Testis (tissue), 2 donors: ENCODE measurements around the gene UNC93B1.

Experiments
- POLR2A ChIP-seq: fragments of 450-650 bp; IDR thresholded peaks from one replicate; pipeline ENCODE4 v1.6.1; 2017; ENCODE audit warnings: antibody characterized with exemption, mild to moderate bottlenecking, moderate library complexity
- TF ChIP-seq, protein P1 (sequence below), 3 experiments: fragments of 450-650 bp in 2 of 3; fragments of 200-600 bp in 1 of 3; sonication (generic) in 1 of 3; IDR thresholded peaks; one replicate each; pipeline ENCODE4 v1.5.1; 2016 to 2019; ENCODE audit warnings: antibody characterized with exemption in 3 of 3, mild to moderate bottlenecking in 2 of 3, moderate library complexity in 1 of 3

DNA sequence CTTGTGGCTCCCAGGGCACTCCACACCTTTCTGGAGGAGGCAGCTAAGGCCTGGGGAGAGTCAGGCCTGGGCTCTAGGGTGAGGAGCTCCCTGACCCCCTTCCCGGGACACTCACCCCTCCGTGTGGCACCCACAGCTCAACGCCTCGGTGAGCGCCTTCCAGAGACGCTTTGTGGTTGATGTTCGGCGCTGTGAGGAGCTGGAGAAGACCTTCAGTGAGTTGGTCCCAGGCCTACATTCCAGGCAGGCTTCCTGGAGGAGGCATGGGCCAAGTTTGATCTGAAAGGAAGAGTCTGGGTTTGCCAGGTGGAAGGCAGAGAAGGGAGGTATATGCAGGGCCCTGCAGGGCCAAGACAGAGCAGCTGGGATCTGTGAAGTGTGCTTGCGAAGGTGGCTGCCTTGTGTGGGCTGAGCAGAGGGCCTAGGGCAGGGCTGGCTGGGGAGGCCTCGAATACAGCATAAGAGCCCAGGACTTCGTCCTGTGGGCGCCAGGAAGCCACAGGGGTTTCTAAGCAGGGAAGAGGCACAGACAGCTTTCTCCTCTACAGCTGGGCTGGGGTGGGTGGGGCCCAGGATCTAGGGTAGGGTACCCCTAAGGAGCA is 37.8 kb upstream of the UNC93B1 start:
- TF ChIP-seq, protein P1, sequence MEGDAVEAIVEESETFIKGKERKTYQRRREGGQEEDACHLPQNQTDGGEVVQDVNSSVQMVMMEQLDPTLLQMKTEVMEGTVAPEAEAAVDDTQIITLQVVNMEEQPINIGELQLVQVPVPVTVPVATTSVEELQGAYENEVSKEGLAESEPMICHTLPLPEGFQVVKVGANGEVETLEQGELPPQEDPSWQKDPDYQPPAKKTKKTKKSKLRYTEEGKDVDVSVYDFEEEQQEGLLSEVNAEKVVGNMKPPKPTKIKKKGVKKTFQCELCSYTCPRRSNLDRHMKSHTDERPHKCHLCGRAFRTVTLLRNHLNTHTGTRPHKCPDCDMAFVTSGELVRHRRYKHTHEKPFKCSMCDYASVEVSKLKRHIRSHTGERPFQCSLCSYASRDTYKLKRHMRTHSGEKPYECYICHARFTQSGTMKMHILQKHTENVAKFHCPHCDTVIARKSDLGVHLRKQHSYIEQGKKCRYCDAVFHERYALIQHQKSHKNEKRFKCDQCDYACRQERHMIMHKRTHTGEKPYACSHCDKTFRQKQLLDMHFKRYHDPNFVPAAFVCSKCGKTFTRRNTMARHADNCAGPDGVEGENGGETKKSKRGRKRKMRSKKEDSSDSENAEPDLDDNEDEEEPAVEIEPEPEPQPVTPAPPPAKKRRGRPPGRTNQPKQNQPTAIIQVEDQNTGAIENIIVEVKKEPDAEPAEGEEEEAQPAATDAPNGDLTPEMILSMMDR (IDR thresholded peaks at IDR 0.05): no peak
- TF ChIP-seq POLR2A: no peak
